ENCODE results near the gene HDDC2.

HDDC2 gene

DNA sequence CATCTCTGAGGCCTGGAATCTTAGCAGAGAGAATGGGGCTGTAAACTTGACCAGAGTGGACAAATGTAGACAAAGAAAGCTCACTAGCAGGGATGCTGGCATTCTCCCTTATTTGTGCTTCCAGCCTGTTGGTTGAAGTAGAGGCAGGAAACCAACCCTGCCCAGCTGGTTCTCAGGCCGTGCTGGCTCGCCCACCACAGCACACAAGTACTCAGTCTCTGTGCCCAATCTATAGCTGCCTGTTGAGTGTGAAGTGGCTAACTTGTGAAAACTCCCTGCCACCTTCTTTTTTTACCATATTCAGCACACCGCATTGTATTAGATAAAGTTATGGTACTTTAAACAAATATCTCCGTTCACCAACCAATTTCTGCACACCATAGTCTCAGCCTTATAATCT, 37.3 kb downstream of the HDDC2 start:
- no peak overlapping the region for H3K4me3 ChIP-seq (ENCODE audit: low read depth, low read length)
- TF ChIP-seq CTCF (IDR thresholded peaks at IDR 0.05; ENCODE audit: borderline replicate concordance, insufficient read depth, low read depth, low read length): no peak

DNA sequence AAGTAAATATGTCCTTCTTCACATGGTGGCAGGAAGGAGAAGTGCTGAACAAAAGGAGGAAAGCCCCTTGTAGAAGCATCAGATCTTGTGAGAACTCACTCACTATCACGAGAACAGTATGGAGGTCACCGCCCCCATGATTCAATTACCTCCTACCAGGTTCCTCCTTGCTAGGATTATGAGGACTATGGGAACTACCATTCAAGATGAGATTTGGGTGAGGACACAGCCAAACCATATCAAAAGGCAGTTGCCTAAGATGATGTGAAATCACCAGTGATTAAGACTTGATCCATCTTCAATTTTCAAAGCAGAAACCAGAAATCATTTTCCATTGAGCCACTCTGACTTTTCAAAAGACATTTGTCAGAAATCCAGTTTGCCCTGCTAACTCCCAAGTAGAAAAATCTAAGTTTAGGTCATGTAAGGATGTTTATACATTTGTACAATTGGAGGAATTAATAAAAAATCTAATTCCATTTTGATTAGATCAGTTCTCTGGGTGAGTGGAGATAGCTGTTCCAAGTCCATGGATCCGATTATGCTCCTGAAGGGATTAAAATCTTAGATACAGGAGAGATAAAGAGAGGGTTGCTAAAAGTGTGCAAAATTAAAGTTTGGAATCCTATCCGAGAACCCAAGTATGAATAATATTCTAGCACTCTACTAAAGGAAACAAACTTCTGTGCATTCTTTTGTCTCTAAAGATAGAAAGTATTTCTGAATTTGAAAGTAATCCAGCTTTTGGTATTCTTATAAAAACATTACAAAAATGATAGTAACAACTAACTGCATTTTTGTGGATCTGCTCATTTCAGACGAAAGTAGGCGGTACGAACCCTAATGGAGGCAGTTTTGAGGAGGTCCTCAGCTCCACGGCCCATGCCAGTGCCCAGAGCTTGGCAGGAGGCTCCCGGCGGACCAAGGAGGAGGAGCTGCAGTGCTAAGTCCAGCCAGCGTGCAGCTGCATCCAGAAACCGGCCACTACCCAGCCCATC, 39.5 kb downstream of the HDDC2 start:
- no peak for TF ChIP-seq CTCF (IDR thresholded peaks at IDR 0.05; ENCODE audit: borderline replicate concordance, insufficient read depth, low read depth, low read length)
- H3K4me3 ChIP-seq (ENCODE audit: low read depth, low read length): no peak overlapping the region

GRCh38 chr6:125259354-125259736, 42.4 kb downstream of the HDDC2 start:
- no peak for TF ChIP-seq CTCF (IDR thresholded peaks at IDR 0.05; ENCODE audit: borderline replicate concordance, insufficient read depth, low read depth, low read length)
- no peak overlapping the region for H3K4me3 ChIP-seq (ENCODE audit: low read depth, low read length)

GRCh38 chr6:125258651-125259353, 43.0 kb downstream of the HDDC2 start:
- no peak overlapping the region for H3K4me3 ChIP-seq (ENCODE audit: low read depth, low read length)
- TF ChIP-seq CTCF (IDR thresholded peaks at IDR 0.05; ENCODE audit: borderline replicate concordance, insufficient read depth, low read depth, low read length): no peak

GRCh38 chr6:125257351-125257750, 44.4 kb downstream of the HDDC2 start:
- no peak for TF ChIP-seq CTCF (IDR thresholded peaks at IDR 0.05; ENCODE audit: borderline replicate concordance, insufficient read depth, low read depth, low read length)
- no peak overlapping the region for H3K4me3 ChIP-seq (ENCODE audit: low read depth, low read length)

- TF ChIP-seq CTCF (IDR thresholded peaks at IDR 0.05; ENCODE audit: borderline replicate concordance, insufficient read depth, low read depth, low read length): no peak
- no peak overlapping the region for H3K4me3 ChIP-seq (ENCODE audit: low read depth, low read length)
These were observed 46.6 kb downstream of the HDDC2 start for GRCh38 chr6:125255201-125255600.

Measured in GM12875 (cell line).